Natural killer cell (primary cell): ENCODE results near the gene BCL2. TPM values are rescaled to one million over a fixed set of nuclear protein-coding genes. Genes with fewer than 3 reads are reported as not detected.

ENCODE experiments used
- ATAC-seq, 3 donors: fragments of 150-1000 bp in 2 of 3; fragments of 200-7000 bp in 1 of 3; cut with Tn5 transposase; 1 replicate in 1 of 3; 2 replicates in 2 of 3; pipeline ENCODE4 v1.10.0; 2021; ENCODE audit warnings: mild to moderate bottlenecking in 2 of 3, moderate library complexity in 2 of 3
- DNase-seq, 2 donors: peaks; one replicate each; pipeline versions ENCODE4 v3.0.0 to v3.0.0-alpha.2; 2013 to 2021; ENCODE audit warnings: mixed read lengths in 1 of 2
- H3K27ac ChIP-seq: one replicate; pipeline ENCODE4 v1.5.1; 2013; ENCODE audit warnings: mild to moderate bottlenecking, low read length
- H3K27me3 ChIP-seq: one replicate; pipeline ENCODE4 v1.6.1; 2013; ENCODE audit warnings: low read length; ENCODE audit not compliant: control insufficient read depth, insufficient read depth
- H3K36me3 ChIP-seq: one replicate; pipeline ENCODE4 v1.6.1; 2013; ENCODE audit warnings: low read length; ENCODE audit not compliant: control insufficient read depth, insufficient read depth
- H3K4me1 ChIP-seq: one replicate; pipeline ENCODE4 v1.6.1; 2013; ENCODE audit warnings: low read length; ENCODE audit not compliant: control insufficient read depth, insufficient read depth
- H3K4me3 ChIP-seq: one replicate; pipeline ENCODE4 v1.5.1; 2013; ENCODE audit warnings: low read length
- H3K9me3 ChIP-seq: one replicate; pipeline ENCODE4 v1.6.1; 2013; ENCODE audit warnings: low read length; ENCODE audit not compliant: control insufficient read depth, insufficient read depth
- H3K27ac Mint-ChIP-seq, 2 donors: one replicate each; pipeline ENCODE4 v1.8.0; 2022; ENCODE audit warnings: mild to moderate bottlenecking in 2 of 2, mixed read lengths in 2 of 2, moderate library complexity in 1 of 2
- H3K27me3 Mint-ChIP-seq, 2 donors: one replicate each; pipeline ENCODE4 v1.8.0; 2022; ENCODE audit warnings: low read depth in 2 of 2, mixed read lengths in 2 of 2
- H3K36me3 Mint-ChIP-seq: one replicate; pipeline ENCODE4 v1.8.0; 2022; ENCODE audit warnings: mixed read lengths
- H3K4me1 Mint-ChIP-seq, 2 donors: one replicate each; pipeline ENCODE4 v1.8.0; 2022; ENCODE audit warnings: mixed read lengths in 2 of 2
- H3K4me3 Mint-ChIP-seq: one replicate; pipeline ENCODE4 v1.8.0; 2022; ENCODE audit warnings: mild to moderate bottlenecking, moderate library complexity, mixed read lengths
- H3K9me3 Mint-ChIP-seq, 2 donors: one replicate each; pipeline ENCODE4 v1.8.0; 2022; ENCODE audit warnings: mixed read lengths in 2 of 2
- CTCF ChIP-seq: fragments of 200-600 bp; IDR thresholded peaks from one replicate; pipeline ENCODE4 v1.8.0; 2022; ENCODE audit warnings: antibody characterized with exemption
- WGBS: methylation state at CpG from one replicate; pipeline ENCODE4 v1.1.7; 2013; ENCODE audit warnings: missing lambda C conversion rate; ENCODE audit not compliant: insufficient coverage; 5-methylcytosine and 5-hydroxymethylcytosine counted together
- intact Hi-C: fragments of 100-400 bp; cut with micrococcal nuclease; formaldehyde crosslinking; loops from one replicate; pipeline ENCODE4 v1.14.2; 2022
- total RNA-seq, 4 donors: library from RNA; stranded (reverse); fragments of 120-200 nt in 1 of 4; gene quantifications; one replicate each; pipeline versions ENCODE4 v1.2.3 to v1.2.4, GENCODE V29; 2013 to 2022

The BCL2 gene
- total RNA-seq, 3 donors from 2014 or later (not counting 1 experiment from before 2014, with no cell fraction given) = 28.2 to 64.2 (median 33.4) TPM

GRCh38 chr18:63314062-63314790, 5.3 kb downstream of the BCL2 start:
- Mint-ChIP-seq H3K4me1 (peaks cover 82 to 95% of the 10 kb centered on the region in 2 donors), H3K27me3 (no peaks in the 10 kb centered on the region), H3K9me3 (no peaks in the 10 kb centered on the region), H3K4me3 (peak overlapping the region; percentile 41), H3K36me3 (no peaks in the 10 kb centered on the region), H3K27ac (peak overlapping the region; percentile 93 to 94)
- no peak for TF ChIP-seq CTCF
- Histone ChIP-seq H3K4me3 (no peak overlapping the region), H3K27ac (no peak overlapping the region), H3K4me1 (peaks cover 25% of the 10 kb centered on the region), H3K27me3 (no peaks in the 10 kb centered on the region), H3K9me3 (no peaks in the 10 kb centered on the region), H3K36me3 (peaks cover 2% of the 10 kb centered on the region)
- intact Hi-C loops = no loop called here
- 36% methylated on average over 4 of the region's 4 CpGs for WGBS
- DNase-seq = no peak
- no peak for ATAC-seq

DNA sequence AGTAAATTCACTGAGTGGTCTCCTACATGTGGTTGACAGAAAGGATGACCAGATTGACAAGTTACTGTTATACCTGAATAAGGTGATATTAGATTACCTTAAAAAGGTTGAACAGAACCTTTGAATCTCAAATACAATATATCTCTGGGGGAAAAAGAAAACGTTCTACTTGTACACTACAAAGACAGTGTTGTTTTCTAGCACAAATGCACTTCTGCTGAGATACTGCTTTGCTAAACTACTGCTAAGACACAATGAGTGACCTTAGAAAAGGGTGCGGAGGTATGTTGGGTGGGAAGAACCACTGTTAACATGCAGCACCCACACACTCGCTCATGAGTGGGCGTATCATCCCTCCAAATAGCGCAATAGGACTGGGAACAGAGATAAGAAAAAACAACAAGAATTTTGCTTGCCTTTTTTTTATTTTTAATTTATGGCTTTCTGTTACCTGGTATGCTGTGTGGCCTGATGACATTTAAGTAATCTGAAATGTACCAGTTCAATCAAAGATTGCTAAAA, 6.1 kb downstream of the BCL2 start:
- TF ChIP-seq CTCF = no peak
- H3K27ac Mint-ChIP-seq = peak overlapping the region; percentile 53 to 93
- Histone ChIP-seq H3K27me3 (no peaks in the 10 kb centered on the region), H3K27ac (peak overlapping the region; percentile 21), H3K9me3 (no peaks in the 10 kb centered on the region), H3K4me1 (peaks cover 22% of the 10 kb centered on the region), H3K36me3 (peaks cover 2% of the 10 kb centered on the region), H3K4me3 (no peak overlapping the region)
- DNase-seq (no peak), ATAC-seq (no peak)
- peaks cover 75 to 93% of the 10 kb centered on the region in 2 donors for H3K4me1 Mint-ChIP-seq
- H3K36me3 Mint-ChIP-seq = no peaks in the 10 kb centered on the region
- 58% methylated on average over 4 of the region's 5 CpGs for WGBS
- intact Hi-C loops = no loop called here
- H3K9me3 Mint-ChIP-seq = no peaks in the 10 kb centered on the region
- H3K27me3 Mint-ChIP-seq = no peaks in the 10 kb centered on the region
- H3K4me3 Mint-ChIP-seq = peak overlapping the region; percentile 18

DNA sequence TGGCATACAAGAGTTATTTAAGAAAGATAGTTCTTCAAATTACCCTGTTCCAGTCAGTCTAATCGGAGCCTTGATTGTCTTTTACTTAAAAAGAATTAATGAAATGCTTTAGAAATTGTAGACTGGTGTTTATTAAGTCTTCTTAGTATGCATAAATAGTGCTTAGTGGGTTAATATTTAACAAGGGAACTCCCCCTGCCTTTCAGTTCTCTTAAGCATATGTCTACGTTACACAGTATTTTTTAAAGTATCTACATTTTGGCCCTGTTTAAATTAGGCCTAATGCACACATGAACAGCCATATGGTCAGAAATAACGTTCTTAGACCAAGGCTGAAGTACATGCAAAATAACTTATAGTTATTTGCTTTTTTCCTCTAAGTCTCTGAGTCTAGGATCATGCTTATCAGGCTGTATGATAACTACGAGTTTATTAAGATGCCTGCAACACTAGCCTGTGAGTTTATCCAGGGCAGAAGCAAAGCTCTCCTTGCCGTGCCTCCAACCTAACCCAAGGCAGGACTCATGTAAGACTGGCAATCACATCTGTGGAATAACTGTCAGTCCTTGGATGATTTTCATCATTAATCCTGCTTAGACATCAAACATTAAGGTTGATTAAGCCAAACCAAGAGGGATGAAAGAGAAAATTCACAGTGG, 6.7 kb downstream of the BCL2 start:
- H3K36me3 Mint-ChIP-seq = no peaks in the 10 kb centered on the region
- H3K27ac ChIP-seq = peak overlapping the region; percentile 61
- intact Hi-C loops = no loop called here
- peaks cover 2% of the 10 kb centered on the region for H3K36me3 ChIP-seq
- H3K4me3 ChIP-seq = no peak overlapping the region
- ATAC-seq (no peak), DNase-seq (no peak)
- TF ChIP-seq CTCF = no peak
- H3K4me3 Mint-ChIP-seq = peak overlapping the region; percentile 18
- peak overlapping the region; percentile 53 to 93 for H3K27ac Mint-ChIP-seq
- 51% methylated on average over 5 of the region's 5 CpGs for WGBS
- H3K27me3 Mint-ChIP-seq = no peaks in the 10 kb centered on the region
- peaks cover 21% of the 10 kb centered on the region for H3K4me1 ChIP-seq
- H3K4me1 Mint-ChIP-seq = peaks cover 76 to 93% of the 10 kb centered on the region in 2 donors
- no peaks in the 10 kb centered on the region for H3K9me3 Mint-ChIP-seq
- H3K9me3 ChIP-seq = no peaks in the 10 kb centered on the region
- no peaks in the 10 kb centered on the region for H3K27me3 ChIP-seq
